Right lobe of liver (tissue), 4 donors: ENCODE results near the gene MAP4K4.

Source experiments
- POLR2A ChIP-seq: fragments of 450-650 bp; IDR thresholded peaks from one replicate; pipeline ENCODE4 v1.6.1; 2017; ENCODE audit warnings: antibody characterized with exemption, mild to moderate bottlenecking
- TF ChIP-seq, protein P1 (sequence below), 4 donors: fragments of 200-600 bp in 3 of 4; fragments of 450-650 bp in 1 of 4; IDR thresholded peaks; one replicate each; pipeline versions ENCODE4 v1.5.1 to v1.8.0; 2016 to 2022; ENCODE audit warnings: antibody characterized with exemption in 4 of 4, mild to moderate bottlenecking in 2 of 4
- donor health status: DM: no; HTN: no; CAD: no.
- donor health status: DM: no; HTN: no; CAD: no.
- donor health status: DM: no; HTN: yes; CAD: no.

GRCh38 chr2:101676674-101677073 lies 20.8 kb upstream of the MAP4K4 start:
- no peak for TF ChIP-seq POLR2A
- TF ChIP-seq, protein P1, sequence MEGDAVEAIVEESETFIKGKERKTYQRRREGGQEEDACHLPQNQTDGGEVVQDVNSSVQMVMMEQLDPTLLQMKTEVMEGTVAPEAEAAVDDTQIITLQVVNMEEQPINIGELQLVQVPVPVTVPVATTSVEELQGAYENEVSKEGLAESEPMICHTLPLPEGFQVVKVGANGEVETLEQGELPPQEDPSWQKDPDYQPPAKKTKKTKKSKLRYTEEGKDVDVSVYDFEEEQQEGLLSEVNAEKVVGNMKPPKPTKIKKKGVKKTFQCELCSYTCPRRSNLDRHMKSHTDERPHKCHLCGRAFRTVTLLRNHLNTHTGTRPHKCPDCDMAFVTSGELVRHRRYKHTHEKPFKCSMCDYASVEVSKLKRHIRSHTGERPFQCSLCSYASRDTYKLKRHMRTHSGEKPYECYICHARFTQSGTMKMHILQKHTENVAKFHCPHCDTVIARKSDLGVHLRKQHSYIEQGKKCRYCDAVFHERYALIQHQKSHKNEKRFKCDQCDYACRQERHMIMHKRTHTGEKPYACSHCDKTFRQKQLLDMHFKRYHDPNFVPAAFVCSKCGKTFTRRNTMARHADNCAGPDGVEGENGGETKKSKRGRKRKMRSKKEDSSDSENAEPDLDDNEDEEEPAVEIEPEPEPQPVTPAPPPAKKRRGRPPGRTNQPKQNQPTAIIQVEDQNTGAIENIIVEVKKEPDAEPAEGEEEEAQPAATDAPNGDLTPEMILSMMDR (IDR thresholded peaks at IDR 0.05) = no peak
